Mesenteric fat pad (tissue), 1 donor: ENCODE data around the gene ITGB3. TPM values are rescaled to one million over a fixed set of nuclear protein-coding genes. Genes with fewer than 3 reads are reported as not detected.
"Not testable (repeated sequence)": the region's sequence is repeated elsewhere in the genome, so short reads cannot be mapped to it uniquely, and the experiment has no call there.

Source experiments
- DNase-seq: peaks from one replicate; pipeline ENCODE4 v3.0.0-alpha.2; 2020; ENCODE audit warnings: low spot score
- long read RNA-seq: library from polyadenylated mRNA; unstranded; transcript quantifications from one replicate; pipeline ENCODE4 v2.0.0, GENCODE V29; 2020
- total RNA-seq: library from RNA; stranded (reverse); fragmentation: NEBNext Ultra II Directional; extraction: Animal tissue kit (Norgen Biotek cat#: 25700); gene quantifications from one replicate; pipeline ENCODE4 v1.2.1, GENCODE V29; 2021
- donor health status: DM: yes; HTN: yes; CAD: no.

ITGB3 gene
- 17.9 TPM for total RNA-seq
- long read RNA-seq, partial matches to known transcripts = 1 of 4 reads
- long read RNA-seq, other reads (novel, unspliced or antisense) = 2 of 4 reads

- DNase-seq = peak; percentile 93
These were observed at the start of gene ITGB3 for GRCh38 chr17:47253541-47254402. Gene ITGB3 (plus strand): TSS chr17:47253827. CDS start chr17:47253862, 35 bp downstream.

GRCh38 chr17:47203984-47204721, 49.5 kb upstream of the ITGB3 start:
- no peak for DNase-seq

GRCh38 chr17:47204722-47205418, 48.8 kb upstream of the ITGB3 start:
- no peak for DNase-seq

- DNase-seq = no peak
These were observed 48.1 kb upstream of the ITGB3 start for GRCh38 chr17:47205419-47205963.

- DNase-seq = no peak
These were observed 46.2 kb upstream of the ITGB3 start for GRCh38 chr17:47207143-47208067.

- DNase-seq = no peak
These were observed 44.7 kb upstream of the ITGB3 start, which contains the start of gene MYL4 for GRCh38 chr17:47208744-47209488. Gene MYL4 (plus strand): TSS chr17:47209348. CDS start chr17:47209423, 75 bp downstream.

- no peak for DNase-seq
These were observed 44.1 kb upstream of the ITGB3 start for GRCh38 chr17:47209499-47209898.

GRCh38 chr17:47210105-47210504, 43.5 kb upstream of the ITGB3 start:
- DNase-seq = no peak

GRCh38 chr17:47210779-47211178, 42.8 kb upstream of the ITGB3 start:
- DNase-seq = no peak

GRCh38 chr17:47212458-47212857, 41.2 kb upstream of the ITGB3 start:
- DNase-seq = no peak

GRCh38 chr17:47213540-47213939, 40.1 kb upstream of the ITGB3 start:
- no peak for DNase-seq

- DNase-seq = no peak
These were observed 38.7 kb upstream of the ITGB3 start for GRCh38 chr17:47214931-47215330.

- DNase-seq = not testable (repeated sequence)
These were observed 36.8 kb upstream of the ITGB3 start for GRCh38 chr17:47216821-47217220.

- not testable (repeated sequence) for DNase-seq
These were observed 36.3 kb upstream of the ITGB3 start for GRCh38 chr17:47217279-47217678.

GRCh38 chr17:47218896-47219430, 34.7 kb upstream of the ITGB3 start:
- DNase-seq = no peak

GRCh38 chr17:47219621-47220475, 33.8 kb upstream of the ITGB3 start:
- DNase-seq = no peak

- DNase-seq = no peak
These were observed 33.1 kb upstream of the ITGB3 start for GRCh38 chr17:47220531-47220999.

- no peak for DNase-seq
These were observed 32.5 kb upstream of the ITGB3 start for GRCh38 chr17:47221154-47221553.
